GM19239 (cell line): Measurements from ENCODE around the gene FOXC2.
A peak's percentile ranks its signal among the peaks of the same experiment; 100 is the strongest.

ENCODE experiments used
- DNase-seq: peaks from one replicate; pipeline ENCODE4 v3.0.0; 2011; ENCODE audit warnings: low spot score; ENCODE audit not compliant: insufficient read length
- FAIRE-seq: peaks from 2 replicates; lab custom pipeline; 2011; peaks lifted over from hg19 to GRCh38; lab: Jason Lieb, UNC

Gene FOXC2

GRCh38 chr16:86554599-86554916 is 12.1 kb upstream of the FOXC2 start:
- DNase-seq = no peak
- peak; percentile 53 for FAIRE-seq

- FAIRE-seq (peak; percentile 96), DNase-seq (peak; percentile 97)
Measured at GRCh38 chr16:86554917-86555703, 11.5 kb upstream of the FOXC2 start, which contains the start of gene MTHFSD. Gene MTHFSD (minus strand): TSS chr16:86555235. CDS start chr16:86555184, 51 bp downstream.

GRCh38 chr16:86555704-86556075 is 10.9 kb upstream of the FOXC2 start:
- FAIRE-seq (no peak), DNase-seq (no peak)

- FAIRE-seq = no peak
Measured at GRCh38 chr16:86556576-86556975, 10.1 kb upstream of the FOXC2 start.

GRCh38 chr16:86557587-86557986 is 9.0 kb upstream of the FOXC2 start:
- DNase-seq (no peak), FAIRE-seq (no peak)

More at GRCh38 chr16:86556576-86556975, 10.1 kb upstream of the FOXC2 start:
- DNase-seq = no peak

- no peak for DNase-seq
Measured at GRCh38 chr16:86558355-86559193, 8.1 kb upstream of the FOXC2 start.

GRCh38 chr16:86559802-86560305 is 6.8 kb upstream of the FOXC2 start:
- DNase-seq (no peak), FAIRE-seq (no peak)

More at GRCh38 chr16:86558355-86559193, 8.1 kb upstream of the FOXC2 start:
- FAIRE-seq = no peak

- DNase-seq (no peak), FAIRE-seq (no peak)
Measured at GRCh38 chr16:86562356-86562755, 4.3 kb upstream of the FOXC2 start.

GRCh38 chr16:86563469-86564345 is 2.9 kb upstream of the FOXC2 start:
- FAIRE-seq = peak; percentile 92
- DNase-seq = peak; percentile 90

GRCh38 chr16:86565181-86565631 is 1.4 kb upstream of the FOXC2 start:
- DNase-seq (no peak), FAIRE-seq (no peak)

- DNase-seq (no peak), FAIRE-seq (no peak)
Measured at GRCh38 chr16:86565644-86566511, 751 bp upstream of the FOXC2 start.

- no peak for FAIRE-seq
Measured at GRCh38 chr16:86566966-86567700, 504 bp downstream of the FOXC2 start.

GRCh38 chr16:86567701-86568581 is 1.3 kb downstream of the FOXC2 start:
- FAIRE-seq = no peak

More at GRCh38 chr16:86566966-86567700, 504 bp downstream of the FOXC2 start:
- no peak for DNase-seq

GRCh38 chr16:86568677-86569623 is 2.3 kb downstream of the FOXC2 start:
- DNase-seq (no peak), FAIRE-seq (no peak)

More at GRCh38 chr16:86567701-86568581, 1.3 kb downstream of the FOXC2 start:
- DNase-seq = no peak

GRCh38 chr16:86569701-86570447 is 3.2 kb downstream of the FOXC2 start:
- FAIRE-seq (no peak), DNase-seq (no peak)
